Measurements from ENCODE around the gene KIAA1217.

The KIAA1217 gene

GRCh38 chr10:24396396-24396795 lies 187.5 kb downstream of the KIAA1217 start:
- TF ChIP-seq CTCF (IDR thresholded peaks at IDR 0.05; ENCODE audit: low read depth, low read length, missing control alignments), result no peak
- no peak for DNase-seq (ENCODE audit: extremely low read depth, low read depth)
- no peak overlapping the region for H3K4me3 ChIP-seq (replicated peaks; ENCODE audit: low read depth, low read length)

DNA sequence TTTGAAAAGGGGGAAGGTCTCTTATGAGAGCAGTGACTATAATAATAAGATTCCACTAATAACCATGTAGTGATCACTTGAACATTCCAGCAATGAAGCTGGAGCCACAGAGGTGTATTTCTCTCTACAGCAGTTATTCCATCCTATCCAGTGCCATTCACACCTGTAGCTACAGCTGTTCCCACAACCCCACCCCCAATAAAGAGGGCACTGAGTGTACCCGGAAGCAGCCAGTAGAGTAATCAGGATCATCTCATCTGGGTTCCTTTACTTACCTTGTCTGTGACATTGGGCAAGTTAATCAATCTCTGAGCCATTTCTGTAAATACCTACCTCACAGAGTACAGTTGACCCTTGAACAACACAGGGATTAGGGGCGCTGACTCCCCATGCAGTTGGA lies 188.7 kb downstream of the KIAA1217 start:
- no peak for TF ChIP-seq CTCF (IDR thresholded peaks at IDR 0.05; ENCODE audit: low read depth, low read length, missing control alignments)
- DNase-seq (ENCODE audit: extremely low read depth, low read depth), result no peak

DNA sequence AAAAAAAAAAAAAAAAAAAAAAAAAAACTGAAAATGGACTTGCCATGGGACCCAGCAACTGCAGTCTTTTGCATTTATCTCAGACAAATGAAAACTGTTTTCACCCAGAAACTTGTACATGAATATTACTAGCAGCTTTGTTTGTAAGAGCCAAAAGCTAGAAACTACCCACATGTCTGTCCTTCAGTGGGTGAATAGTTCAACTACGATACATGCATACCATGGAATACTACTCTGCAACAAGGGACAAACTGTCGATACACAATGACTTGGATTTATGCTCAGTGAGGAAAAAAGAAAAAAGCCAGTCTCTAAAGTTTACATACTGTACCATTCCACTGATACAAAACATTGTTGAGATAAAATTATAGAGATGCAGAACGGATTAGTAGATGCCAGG lies 195.6 kb downstream of the KIAA1217 start:
- no peak overlapping the region for H3K4me3 ChIP-seq (replicated peaks; ENCODE audit: low read depth, low read length)
- no peak for DNase-seq (ENCODE audit: extremely low read depth, low read depth)

More for the DNA sequence above, 188.7 kb downstream of the KIAA1217 start:
- no peak overlapping the region for H3K4me3 ChIP-seq (replicated peaks; ENCODE audit: low read depth, low read length)

DNA sequence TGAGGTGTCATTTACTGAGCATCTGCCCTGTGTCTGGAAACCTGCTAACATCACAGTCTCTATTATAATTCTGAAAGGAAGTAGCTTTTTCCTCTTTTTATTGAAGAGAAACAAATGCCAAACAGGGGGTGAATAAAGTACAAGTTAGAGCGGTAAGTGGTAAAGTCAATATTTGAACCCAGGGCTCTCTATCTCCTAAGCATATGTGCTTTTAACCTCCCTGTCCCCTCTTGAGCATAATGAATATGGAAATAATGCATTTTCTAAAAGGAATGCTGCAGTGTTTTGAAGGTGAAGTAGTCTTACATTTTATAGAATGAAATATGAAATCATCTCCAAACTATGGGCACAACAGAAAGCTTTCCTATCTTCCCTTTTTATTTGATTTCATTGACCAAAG lies 196.7 kb downstream of the KIAA1217 start:
- no peak for DNase-seq (ENCODE audit: extremely low read depth, low read depth)
- no peak for TF ChIP-seq CTCF (IDR thresholded peaks at IDR 0.05; ENCODE audit: low read depth, low read length, missing control alignments)
- H3K4me3 ChIP-seq (replicated peaks; ENCODE audit: low read depth, low read length), result no peak overlapping the region

More for the DNA sequence above, 195.6 kb downstream of the KIAA1217 start:
- TF ChIP-seq CTCF (IDR thresholded peaks at IDR 0.05; ENCODE audit: low read depth, low read length, missing control alignments), result no peak

DNA sequence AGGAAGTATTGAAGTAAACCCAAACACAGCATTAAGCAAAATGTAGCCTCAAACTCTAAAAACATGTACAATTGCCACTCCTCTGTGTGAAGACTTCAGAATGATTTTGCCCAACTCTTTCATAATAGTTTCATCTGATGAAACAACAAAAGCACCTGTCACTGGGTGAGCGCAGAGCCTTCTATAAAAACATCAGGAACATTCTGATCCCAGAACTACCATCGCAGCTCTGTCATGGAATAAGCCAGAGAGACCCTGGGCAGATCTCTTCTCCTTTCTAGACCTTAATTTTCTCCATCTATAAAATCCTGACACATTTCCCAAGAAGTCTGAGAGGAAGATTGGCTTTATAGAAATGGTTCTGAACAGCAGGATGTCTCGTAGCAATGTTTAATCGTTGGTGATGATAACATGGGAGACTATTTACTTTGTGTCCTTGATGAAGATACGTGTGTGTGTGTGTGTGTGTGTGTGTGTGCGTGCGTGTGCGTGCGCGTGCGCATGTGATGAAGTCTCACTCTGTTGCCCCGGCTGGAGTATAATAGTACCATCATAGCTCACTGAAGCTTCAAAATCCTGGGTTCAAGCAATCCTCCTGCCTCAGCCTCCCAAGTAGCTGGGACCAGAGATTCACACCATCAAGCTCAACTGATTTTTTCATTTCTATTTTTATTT lies 198.0 kb downstream of the KIAA1217 start:
- no peak for TF ChIP-seq CTCF (IDR thresholded peaks at IDR 0.05; ENCODE audit: low read depth, low read length, missing control alignments)
- H3K4me3 ChIP-seq (replicated peaks; ENCODE audit: low read depth, low read length), result no peak overlapping the region
- DNase-seq (ENCODE audit: extremely low read depth, low read depth), result no peak

DNA sequence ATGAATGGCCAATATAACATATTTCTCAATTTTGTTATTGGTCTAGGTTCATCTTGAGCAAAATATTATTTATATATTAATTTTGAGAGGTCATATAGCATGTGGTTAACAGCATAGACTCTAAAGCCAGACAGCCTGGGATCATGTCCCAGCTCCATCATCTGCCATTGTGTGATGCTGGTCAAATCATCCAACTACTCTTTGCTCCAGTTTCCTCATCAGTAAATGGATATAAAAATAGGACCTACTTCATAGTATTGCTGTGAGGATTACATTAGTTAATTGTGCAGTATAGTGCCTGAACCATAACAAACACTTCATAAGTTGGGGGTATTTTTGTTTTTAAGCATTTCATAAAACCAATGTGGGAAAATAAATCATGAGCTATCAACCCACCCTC lies 199.0 kb downstream of the KIAA1217 start:
- no peak overlapping the region for H3K4me3 ChIP-seq (replicated peaks; ENCODE audit: low read depth, low read length)
- no peak for DNase-seq (ENCODE audit: extremely low read depth, low read depth)
- TF ChIP-seq CTCF (IDR thresholded peaks at IDR 0.05; ENCODE audit: low read depth, low read length, missing control alignments), result no peak

- H3K4me3 ChIP-seq (replicated peaks; ENCODE audit: low read depth, low read length), result no peak overlapping the region
- no peak for DNase-seq (ENCODE audit: extremely low read depth, low read depth)
- no peak for TF ChIP-seq CTCF (IDR thresholded peaks at IDR 0.05; ENCODE audit: low read depth, low read length, missing control alignments)
These were observed 199.4 kb downstream of the KIAA1217 start for GRCh38 chr10:24408365-24408764.

All from HFF-Myc (cell line).